ENCODE data around the gene UCK1. TPM values are rescaled to one million over a fixed set of nuclear protein-coding genes. Genes with fewer than 3 reads are reported as not detected.

The UCK1 gene
- total and polyA plus RNA-seq, 2 of the 4 experiments (the other 2 are of a cell fraction) = 17.9 to 21.4 TPM

- Histone ChIP-seq H2AFZ (replicated peaks; ENCODE audit: low read length, poor library complexity) (no peak overlapping the region), H3K79me1 (ENCODE audit: low read depth in 1 of 2, low read length in 2 of 2) (peaks cover 2 to 43% of the 10 kb centered on the region in 2 experiments; a peak in 3 of 4 replicates), H3K14ac (replicated peaks; ENCODE audit: low read depth, low read length) (no peak overlapping the region), H2AK9ac (replicated peaks; ENCODE audit: low read depth, low read length, poor library complexity) (no peak overlapping the region), H2BK120ac (ENCODE audit: low read depth, low read length) (no peak overlapping the region), H3K27me3 (ENCODE audit: control insufficient read depth, insufficient read depth, low read length) (no peaks in the 10 kb centered on the region), H3K27ac (ENCODE audit: insufficient read depth, low read length) (no peak overlapping the region), H3K4me3 (ENCODE audit: insufficient read depth, low read depth, low read length) (no peak overlapping the region), H2BK15ac (ENCODE audit: low read depth, low read length) (no peak overlapping the region), H3K9ac (ENCODE audit: low read depth, low read length) (no peak overlapping the region), H3K4me2 (ENCODE audit: low read depth, low read length) (no peak overlapping the region), H4K8ac (ENCODE audit: low read depth in 2 of 2, low read length in 2 of 2) (no peak overlapping the region), H3K9me1 (ENCODE audit: insufficient read depth, low read length) (peaks cover 7% of the 10 kb centered on the region; the same call in 1 of the 2 replicates), H3K36me3 (ENCODE audit: control insufficient read depth, insufficient read depth, low read length) (peaks cover 76% of the 10 kb centered on the region), H3K4me1 (ENCODE audit: control insufficient read depth, insufficient read depth, low read length) (no peaks in the 10 kb centered on the region), H4K20me1 (ENCODE audit: insufficient read depth, low read length) (peaks cover 33% of the 10 kb centered on the region), H3K4ac (ENCODE audit: low read depth, low read length) (no peak overlapping the region), H2AK5ac (ENCODE audit: low read depth, low read length) (no peak overlapping the region), H3K23ac (ENCODE audit: low read depth, low read length) (no peak overlapping the region), H3K56ac (ENCODE audit: extremely low read depth, insufficient read depth, low read length) (no peak overlapping the region), H3K18ac (ENCODE audit: low read depth, low read length) (no peak overlapping the region), H2BK20ac (ENCODE audit: low read depth, low read length) (no peak overlapping the region), H4K91ac (ENCODE audit: insufficient read depth, low read depth, low read length) (no peak overlapping the region), H2BK5ac (ENCODE audit: low read depth, low read length, poor library complexity, severe bottlenecking) (no peak overlapping the region), H3K9me3 (ENCODE audit: control insufficient read depth, insufficient read depth, low read length) (no peaks in the 10 kb centered on the region), H4K5ac (ENCODE audit: low read depth, low read length) (no peak overlapping the region)
- TF ChIP-seq ELK1 (IDR thresholded peaks at IDR 0.05; ENCODE audit: borderline replicate concordance, low read depth, low read length) (no peak), MAZ (IDR thresholded peaks at IDR 0.05; ENCODE audit: borderline replicate concordance, low read depth, low read length) (no peak), USF2 (IDR thresholded peaks at IDR 0.05; ENCODE audit: low read depth, low read length) (no peak), FOS (IDR thresholded peaks at IDR 0.05; ENCODE audit: low read depth, low read length) (no peak), CHD1 (IDR thresholded peaks at IDR 0.05; ENCODE audit: low read depth, low read length) (no peak)
- TF ChIP-seq, protein P1, sequence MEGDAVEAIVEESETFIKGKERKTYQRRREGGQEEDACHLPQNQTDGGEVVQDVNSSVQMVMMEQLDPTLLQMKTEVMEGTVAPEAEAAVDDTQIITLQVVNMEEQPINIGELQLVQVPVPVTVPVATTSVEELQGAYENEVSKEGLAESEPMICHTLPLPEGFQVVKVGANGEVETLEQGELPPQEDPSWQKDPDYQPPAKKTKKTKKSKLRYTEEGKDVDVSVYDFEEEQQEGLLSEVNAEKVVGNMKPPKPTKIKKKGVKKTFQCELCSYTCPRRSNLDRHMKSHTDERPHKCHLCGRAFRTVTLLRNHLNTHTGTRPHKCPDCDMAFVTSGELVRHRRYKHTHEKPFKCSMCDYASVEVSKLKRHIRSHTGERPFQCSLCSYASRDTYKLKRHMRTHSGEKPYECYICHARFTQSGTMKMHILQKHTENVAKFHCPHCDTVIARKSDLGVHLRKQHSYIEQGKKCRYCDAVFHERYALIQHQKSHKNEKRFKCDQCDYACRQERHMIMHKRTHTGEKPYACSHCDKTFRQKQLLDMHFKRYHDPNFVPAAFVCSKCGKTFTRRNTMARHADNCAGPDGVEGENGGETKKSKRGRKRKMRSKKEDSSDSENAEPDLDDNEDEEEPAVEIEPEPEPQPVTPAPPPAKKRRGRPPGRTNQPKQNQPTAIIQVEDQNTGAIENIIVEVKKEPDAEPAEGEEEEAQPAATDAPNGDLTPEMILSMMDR (conservative IDR thresholded peaks at IDR 0.05; ENCODE audit: low read depth, low read length) = no peak
- dilution Hi-C loops (cut with HindIII; ENCODE audit: low sequenced_read_pairs, unreplicated experiment) (no loop called here), intact Hi-C loops (cut with micrococcal nuclease) (no loop called here), in situ Hi-C loops (cut with MboI; ENCODE audit: low sequenced_read_pairs) (no loop called here)
- no TSS peak for BruUV-seq (replicated peaks)
- ChIA-PET CTCF (no interaction called here), POLR2A (ENCODE audit: unreplicated experiment) (no interaction called here)
- WGBS, 2 experiments (ENCODE audit: extremely low coverage in 2 of 2, insufficient read length in 1 of 2) = 100% methylated on average over 1 of the region's 10 CpGs; no CpG with 5 or more reads in 1 of the 2 experiments
- no peak for DNase-seq
- no peak for ATAC-seq (ENCODE audit: low read depth)
Observed at GRCh38 chr9:131496844-131497405, 34.1 kb downstream of the UCK1 start.
